ENCODE measurements around the gene RSRC1.

The RSRC1 gene

GRCh38 chr3:158381262-158381868 lies 271.5 kb downstream of the RSRC1 start:
- H3K4me3 ChIP-seq (ENCODE audit: control insufficient read depth in 1 of 7, extremely low read depth in 1 of 7, insufficient read depth in 4 of 7, low read depth in 2 of 7, low read length in 6 of 7) = no peak overlapping the region
- no peaks in the 10 kb centered on the region for H3K27me3 ChIP-seq (replicated peaks in 2 of 5; ENCODE audit: control insufficient read depth in 4 of 5, insufficient read depth in 5 of 5, low read length in 4 of 5)
- ChIA-PET POLR2A (no interaction called here), CTCF (no interaction called here)
- no CpG with 5 or more reads among the region's 2 CpGs for WGBS (ENCODE audit: insufficient coverage)
- DNase-seq = no peak
- H3K9me3 ChIP-seq (ENCODE audit: control extremely low read depth in 1 of 5, control insufficient read depth in 4 of 5, insufficient read depth in 2 of 5, low read depth in 1 of 5, low read length in 4 of 5) = no peaks in the 10 kb centered on the region
- H3K27ac ChIP-seq (ENCODE audit: insufficient read depth in 1 of 2, low read depth in 1 of 2, low read length in 2 of 2, poor library complexity in 1 of 2, severe bottlenecking in 2 of 2) = no peak overlapping the region
- no peaks in the 10 kb centered on the region for H3K36me3 ChIP-seq (ENCODE audit: control insufficient read depth in 4 of 4, insufficient read depth in 4 of 4, low read length in 3 of 4)
- no peaks in the 10 kb centered on the region for H3K4me1 ChIP-seq (ENCODE audit: control extremely low read depth in 1 of 4, control insufficient read depth in 4 of 4, insufficient read depth in 4 of 4, low read length in 3 of 4)

- ChIA-PET POLR2A (no interaction called here), CTCF (no interaction called here)
- no peak for DNase-seq
- no peak overlapping the region for H3K4me3 ChIP-seq (ENCODE audit: control insufficient read depth in 1 of 7, extremely low read depth in 1 of 7, insufficient read depth in 4 of 7, low read depth in 2 of 7, low read length in 6 of 7)
- H3K27ac ChIP-seq (ENCODE audit: insufficient read depth in 1 of 2, low read depth in 1 of 2, low read length in 2 of 2, poor library complexity in 1 of 2, severe bottlenecking in 2 of 2) = no peak overlapping the region
- H3K27me3 ChIP-seq (replicated peaks in 2 of 5; ENCODE audit: control insufficient read depth in 4 of 5, insufficient read depth in 5 of 5, low read length in 4 of 5) = no peaks in the 10 kb centered on the region
- H3K36me3 ChIP-seq (ENCODE audit: control insufficient read depth in 4 of 4, insufficient read depth in 4 of 4, low read length in 3 of 4) = no peaks in the 10 kb centered on the region
- no peaks in the 10 kb centered on the region for H3K9me3 ChIP-seq (ENCODE audit: control extremely low read depth in 1 of 5, control insufficient read depth in 4 of 5, insufficient read depth in 2 of 5, low read depth in 1 of 5, low read length in 4 of 5)
- WGBS (ENCODE audit: insufficient coverage) = no CpG with 5 or more reads among the region's 2 CpGs
- no peaks in the 10 kb centered on the region for H3K4me1 ChIP-seq (ENCODE audit: control extremely low read depth in 1 of 4, control insufficient read depth in 4 of 4, insufficient read depth in 4 of 4, low read length in 3 of 4)
Measured at GRCh38 chr3:158382479-158382878, 272.6 kb downstream of the RSRC1 start.

- no peak for DNase-seq
- no peaks in the 10 kb centered on the region for H3K27me3 ChIP-seq (replicated peaks in 2 of 5; ENCODE audit: control insufficient read depth in 4 of 5, insufficient read depth in 5 of 5, low read length in 4 of 5)
- WGBS (ENCODE audit: insufficient coverage) = no CpG with 5 or more reads among the region's 2 CpGs
- H3K27ac ChIP-seq (ENCODE audit: insufficient read depth in 1 of 2, low read depth in 1 of 2, low read length in 2 of 2, poor library complexity in 1 of 2, severe bottlenecking in 2 of 2) = no peak overlapping the region
- H3K9me3 ChIP-seq (ENCODE audit: control extremely low read depth in 1 of 5, control insufficient read depth in 4 of 5, insufficient read depth in 2 of 5, low read depth in 1 of 5, low read length in 4 of 5) = no peaks in the 10 kb centered on the region
- H3K4me3 ChIP-seq (ENCODE audit: control insufficient read depth in 1 of 7, extremely low read depth in 1 of 7, insufficient read depth in 4 of 7, low read depth in 2 of 7, low read length in 6 of 7) = no peak overlapping the region
- ChIA-PET CTCF (interaction anchor here (1.8 kb wide), 1 partner anchor 10 kb away, joined by 3 read pairs; no protein-coding TSS in a partner anchor), POLR2A (no interaction called here)
- no peaks in the 10 kb centered on the region for H3K36me3 ChIP-seq (ENCODE audit: control insufficient read depth in 4 of 4, insufficient read depth in 4 of 4, low read length in 3 of 4)
- H3K4me1 ChIP-seq (ENCODE audit: control extremely low read depth in 1 of 4, control insufficient read depth in 4 of 4, insufficient read depth in 4 of 4, low read length in 3 of 4) = no peaks in the 10 kb centered on the region
Measured at GRCh38 chr3:158384019-158384418, 274.1 kb downstream of the RSRC1 start.

GRCh38 chr3:158395421-158395820 lies 285.5 kb downstream of the RSRC1 start:
- Histone ChIP-seq H3K27ac (ENCODE audit: insufficient read depth in 1 of 2, low read depth in 1 of 2, low read length in 2 of 2, poor library complexity in 1 of 2, severe bottlenecking in 2 of 2) (no peak overlapping the region), H3K4me1 (ENCODE audit: control extremely low read depth in 1 of 4, control insufficient read depth in 4 of 4, insufficient read depth in 4 of 4, low read length in 3 of 4) (no peaks in the 10 kb centered on the region), H3K9me3 (ENCODE audit: control extremely low read depth in 1 of 5, control insufficient read depth in 4 of 5, insufficient read depth in 2 of 5, low read depth in 1 of 5, low read length in 4 of 5) (peaks cover 3 to 19% (median 4%) of the 10 kb centered on the region in 5 experiments), H3K27me3 (replicated peaks in 2 of 5; ENCODE audit: control insufficient read depth in 4 of 5, insufficient read depth in 5 of 5, low read length in 4 of 5) (no peaks in the 10 kb centered on the region), H3K4me3 (ENCODE audit: control insufficient read depth in 1 of 7, extremely low read depth in 1 of 7, insufficient read depth in 4 of 7, low read depth in 2 of 7, low read length in 6 of 7) (no peak overlapping the region), H3K36me3 (ENCODE audit: control insufficient read depth in 4 of 4, insufficient read depth in 4 of 4, low read length in 3 of 4) (no peaks in the 10 kb centered on the region)
- DNase-seq = peak in 1 of 3 donors; percentile 22
- WGBS (ENCODE audit: insufficient coverage) = no CpG with 5 or more reads among the region's 2 CpGs
- CTCF ChIA-PET = no interaction called here
- POLR2A ChIA-PET = no interaction called here

GRCh38 chr3:158402590-158402989 lies 292.7 kb downstream of the RSRC1 start:
- H3K9me3 ChIP-seq (ENCODE audit: control extremely low read depth in 1 of 5, control insufficient read depth in 4 of 5, insufficient read depth in 2 of 5, low read depth in 1 of 5, low read length in 4 of 5) = no peaks in the 10 kb centered on the region
- no peaks in the 10 kb centered on the region for H3K27me3 ChIP-seq (replicated peaks in 2 of 5; ENCODE audit: control insufficient read depth in 4 of 5, insufficient read depth in 5 of 5, low read length in 4 of 5)
- H3K4me1 ChIP-seq (ENCODE audit: control extremely low read depth in 1 of 4, control insufficient read depth in 4 of 4, insufficient read depth in 4 of 4, low read length in 3 of 4) = no peaks in the 10 kb centered on the region
- CTCF ChIA-PET = interaction anchor here (1.2 kb wide), 1 partner anchor 90 kb away, joined by 3 read pairs; no protein-coding TSS in a partner anchor
- DNase-seq = no peak
- H3K36me3 ChIP-seq (ENCODE audit: control insufficient read depth in 4 of 4, insufficient read depth in 4 of 4, low read length in 3 of 4) = no peaks in the 10 kb centered on the region
- POLR2A ChIA-PET = no interaction called here
- H3K4me3 ChIP-seq (ENCODE audit: control insufficient read depth in 1 of 7, extremely low read depth in 1 of 7, insufficient read depth in 4 of 7, low read depth in 2 of 7, low read length in 6 of 7) = no peak overlapping the region
- H3K27ac ChIP-seq (ENCODE audit: insufficient read depth in 1 of 2, low read depth in 1 of 2, low read length in 2 of 2, poor library complexity in 1 of 2, severe bottlenecking in 2 of 2) = no peak overlapping the region

GRCh38 chr3:158403013-158403412 lies 293.1 kb downstream of the RSRC1 start:
- Histone ChIP-seq H3K27me3 (replicated peaks in 2 of 5; ENCODE audit: control insufficient read depth in 4 of 5, insufficient read depth in 5 of 5, low read length in 4 of 5) (no peaks in the 10 kb centered on the region), H3K9me3 (ENCODE audit: control extremely low read depth in 1 of 5, control insufficient read depth in 4 of 5, insufficient read depth in 2 of 5, low read depth in 1 of 5, low read length in 4 of 5) (no peaks in the 10 kb centered on the region), H3K4me1 (ENCODE audit: control extremely low read depth in 1 of 4, control insufficient read depth in 4 of 4, insufficient read depth in 4 of 4, low read length in 3 of 4) (no peaks in the 10 kb centered on the region), H3K27ac (ENCODE audit: insufficient read depth in 1 of 2, low read depth in 1 of 2, low read length in 2 of 2, poor library complexity in 1 of 2, severe bottlenecking in 2 of 2) (no peak overlapping the region), H3K4me3 (ENCODE audit: control insufficient read depth in 1 of 7, extremely low read depth in 1 of 7, insufficient read depth in 4 of 7, low read depth in 2 of 7, low read length in 6 of 7) (no peak overlapping the region), H3K36me3 (ENCODE audit: control insufficient read depth in 4 of 4, insufficient read depth in 4 of 4, low read length in 3 of 4) (no peaks in the 10 kb centered on the region)
- WGBS (ENCODE audit: insufficient coverage) = no CpG with 5 or more reads among the region's 1 CpG
- CTCF ChIA-PET = interaction anchor here (1.2 kb wide), 1 partner anchor 89 kb away, joined by 3 read pairs; no protein-coding TSS in a partner anchor
- POLR2A ChIA-PET = no interaction called here
- no peak for DNase-seq

- Histone ChIP-seq H3K4me1 (ENCODE audit: control extremely low read depth in 1 of 4, control insufficient read depth in 4 of 4, insufficient read depth in 4 of 4, low read length in 3 of 4) (no peaks in the 10 kb centered on the region), H3K27me3 (replicated peaks in 2 of 5; ENCODE audit: control insufficient read depth in 4 of 5, insufficient read depth in 5 of 5, low read length in 4 of 5) (no peaks in the 10 kb centered on the region), H3K27ac (ENCODE audit: insufficient read depth in 1 of 2, low read depth in 1 of 2, low read length in 2 of 2, poor library complexity in 1 of 2, severe bottlenecking in 2 of 2) (no peak overlapping the region), H3K4me3 (ENCODE audit: control insufficient read depth in 1 of 7, extremely low read depth in 1 of 7, insufficient read depth in 4 of 7, low read depth in 2 of 7, low read length in 6 of 7) (no peak overlapping the region), H3K9me3 (ENCODE audit: control extremely low read depth in 1 of 5, control insufficient read depth in 4 of 5, insufficient read depth in 2 of 5, low read depth in 1 of 5, low read length in 4 of 5) (no peaks in the 10 kb centered on the region), H3K36me3 (ENCODE audit: control insufficient read depth in 4 of 4, insufficient read depth in 4 of 4, low read length in 3 of 4) (no peaks in the 10 kb centered on the region)
- CTCF ChIA-PET = no interaction called here
- DNase-seq = no peak
- POLR2A ChIA-PET = no interaction called here
- WGBS (ENCODE audit: insufficient coverage) = no CpG with 5 or more reads among the region's 1 CpG
Measured at GRCh38 chr3:158404131-158404718, 294.3 kb downstream of the RSRC1 start.
